ENCODE data around the gene NECTIN3. TPM values are rescaled to one million over a fixed set of nuclear protein-coding genes. Genes with fewer than 3 reads are reported as not detected.

The NECTIN3 gene
- total RNA-seq, 1 experiment from 2014 or later: 18.8 TPM

DNA sequence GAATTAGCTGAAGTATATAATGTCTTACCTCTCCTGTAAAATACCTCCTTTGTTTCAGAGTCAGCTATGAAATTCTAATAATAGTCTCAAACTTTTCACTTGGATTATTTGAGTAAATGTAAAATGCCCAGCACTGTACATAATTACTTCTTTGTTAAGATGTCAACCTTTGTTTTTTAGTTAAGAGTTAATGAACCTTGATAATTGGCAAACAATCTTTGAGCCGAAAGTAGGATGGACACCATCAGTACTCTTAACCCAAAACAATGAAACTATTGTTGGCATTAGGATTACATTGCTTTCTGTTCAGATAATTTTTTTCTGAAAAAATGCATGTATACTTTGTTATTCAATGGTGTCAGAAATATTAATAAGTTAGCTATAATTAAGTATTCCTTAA is 3.0 kb upstream of the NECTIN3 start:
- DNase-seq (ENCODE audit: low read depth, low spot score): no peak
- ChIA-PET CTCF (no interaction called here), POLR2A (no interaction called here)
- intact Hi-C loops (cut with micrococcal nuclease; ENCODE audit: unreplicated experiment) (no loop called here), in situ Hi-C loops (cut with HindIII; ENCODE audit: low pct_unique_long_range_greater_than_20kb, low sequenced_read_pairs) (no loop called here)
- peaks cover 7% of the 10 kb centered on the region for H3K4me1 ChIP-seq (ENCODE audit: control insufficient read depth, insufficient read depth, low read length)
- no peak for ATAC-seq
- TF ChIP-seq POLR2AphosphoS5 (IDR thresholded peaks at IDR 0.05; ENCODE audit: low read depth, low read length) (no peak), SIN3A (IDR thresholded peaks at IDR 0.05; ENCODE audit: borderline replicate concordance, insufficient read depth, low read depth, low read length) (no peak), TCF7L2 (IDR thresholded peaks at IDR 0.05; ENCODE audit: low read depth, low read length) (no peak)
- TF ChIP-seq, protein P1, sequence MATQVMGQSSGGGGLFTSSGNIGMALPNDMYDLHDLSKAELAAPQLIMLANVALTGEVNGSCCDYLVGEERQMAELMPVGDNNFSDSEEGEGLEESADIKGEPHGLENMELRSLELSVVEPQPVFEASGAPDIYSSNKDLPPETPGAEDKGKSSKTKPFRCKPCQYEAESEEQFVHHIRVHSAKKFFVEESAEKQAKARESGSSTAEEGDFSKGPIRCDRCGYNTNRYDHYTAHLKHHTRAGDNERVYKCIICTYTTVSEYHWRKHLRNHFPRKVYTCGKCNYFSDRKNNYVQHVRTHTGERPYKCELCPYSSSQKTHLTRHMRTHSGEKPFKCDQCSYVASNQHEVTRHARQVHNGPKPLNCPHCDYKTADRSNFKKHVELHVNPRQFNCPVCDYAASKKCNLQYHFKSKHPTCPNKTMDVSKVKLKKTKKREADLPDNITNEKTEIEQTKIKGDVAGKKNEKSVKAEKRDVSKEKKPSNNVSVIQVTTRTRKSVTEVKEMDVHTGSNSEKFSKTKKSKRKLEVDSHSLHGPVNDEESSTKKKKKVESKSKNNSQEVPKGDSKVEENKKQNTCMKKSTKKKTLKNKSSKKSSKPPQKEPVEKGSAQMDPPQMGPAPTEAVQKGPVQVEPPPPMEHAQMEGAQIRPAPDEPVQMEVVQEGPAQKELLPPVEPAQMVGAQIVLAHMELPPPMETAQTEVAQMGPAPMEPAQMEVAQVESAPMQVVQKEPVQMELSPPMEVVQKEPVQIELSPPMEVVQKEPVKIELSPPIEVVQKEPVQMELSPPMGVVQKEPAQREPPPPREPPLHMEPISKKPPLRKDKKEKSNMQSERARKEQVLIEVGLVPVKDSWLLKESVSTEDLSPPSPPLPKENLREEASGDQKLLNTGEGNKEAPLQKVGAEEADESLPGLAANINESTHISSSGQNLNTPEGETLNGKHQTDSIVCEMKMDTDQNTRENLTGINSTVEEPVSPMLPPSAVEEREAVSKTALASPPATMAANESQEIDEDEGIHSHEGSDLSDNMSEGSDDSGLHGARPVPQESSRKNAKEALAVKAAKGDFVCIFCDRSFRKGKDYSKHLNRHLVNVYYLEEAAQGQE (IDR thresholded peaks at IDR 0.05; ENCODE audit: insufficient read depth in 1 of 2, low read depth in 2 of 2, low read length in 1 of 2): no peak
- TF ChIP-seq, protein P2, sequence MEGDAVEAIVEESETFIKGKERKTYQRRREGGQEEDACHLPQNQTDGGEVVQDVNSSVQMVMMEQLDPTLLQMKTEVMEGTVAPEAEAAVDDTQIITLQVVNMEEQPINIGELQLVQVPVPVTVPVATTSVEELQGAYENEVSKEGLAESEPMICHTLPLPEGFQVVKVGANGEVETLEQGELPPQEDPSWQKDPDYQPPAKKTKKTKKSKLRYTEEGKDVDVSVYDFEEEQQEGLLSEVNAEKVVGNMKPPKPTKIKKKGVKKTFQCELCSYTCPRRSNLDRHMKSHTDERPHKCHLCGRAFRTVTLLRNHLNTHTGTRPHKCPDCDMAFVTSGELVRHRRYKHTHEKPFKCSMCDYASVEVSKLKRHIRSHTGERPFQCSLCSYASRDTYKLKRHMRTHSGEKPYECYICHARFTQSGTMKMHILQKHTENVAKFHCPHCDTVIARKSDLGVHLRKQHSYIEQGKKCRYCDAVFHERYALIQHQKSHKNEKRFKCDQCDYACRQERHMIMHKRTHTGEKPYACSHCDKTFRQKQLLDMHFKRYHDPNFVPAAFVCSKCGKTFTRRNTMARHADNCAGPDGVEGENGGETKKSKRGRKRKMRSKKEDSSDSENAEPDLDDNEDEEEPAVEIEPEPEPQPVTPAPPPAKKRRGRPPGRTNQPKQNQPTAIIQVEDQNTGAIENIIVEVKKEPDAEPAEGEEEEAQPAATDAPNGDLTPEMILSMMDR (IDR thresholded peaks at IDR 0.05): no peak
- H3K9me3 ChIP-seq (ENCODE audit: control insufficient read depth, insufficient read depth, low read depth, low read length): no peaks in the 10 kb centered on the region
- peaks cover 6% of the 10 kb centered on the region; the same call in 1 of the 2 replicates for H3K36me3 ChIP-seq (ENCODE audit: control insufficient read depth, insufficient read depth, low read length)
- peaks cover 10% of the 10 kb centered on the region; the same call in 1 of the 2 replicates for H3K27me3 ChIP-seq (ENCODE audit: control insufficient read depth, insufficient read depth, low read length)
- BruUV-seq (replicated peaks): no TSS peak
- no peak overlapping the region for H3K4me3 ChIP-seq (ENCODE audit: low read depth in 2 of 2, low read length in 2 of 2)
- H3K27ac ChIP-seq (ENCODE audit: low read length): no peak overlapping the region

DNA sequence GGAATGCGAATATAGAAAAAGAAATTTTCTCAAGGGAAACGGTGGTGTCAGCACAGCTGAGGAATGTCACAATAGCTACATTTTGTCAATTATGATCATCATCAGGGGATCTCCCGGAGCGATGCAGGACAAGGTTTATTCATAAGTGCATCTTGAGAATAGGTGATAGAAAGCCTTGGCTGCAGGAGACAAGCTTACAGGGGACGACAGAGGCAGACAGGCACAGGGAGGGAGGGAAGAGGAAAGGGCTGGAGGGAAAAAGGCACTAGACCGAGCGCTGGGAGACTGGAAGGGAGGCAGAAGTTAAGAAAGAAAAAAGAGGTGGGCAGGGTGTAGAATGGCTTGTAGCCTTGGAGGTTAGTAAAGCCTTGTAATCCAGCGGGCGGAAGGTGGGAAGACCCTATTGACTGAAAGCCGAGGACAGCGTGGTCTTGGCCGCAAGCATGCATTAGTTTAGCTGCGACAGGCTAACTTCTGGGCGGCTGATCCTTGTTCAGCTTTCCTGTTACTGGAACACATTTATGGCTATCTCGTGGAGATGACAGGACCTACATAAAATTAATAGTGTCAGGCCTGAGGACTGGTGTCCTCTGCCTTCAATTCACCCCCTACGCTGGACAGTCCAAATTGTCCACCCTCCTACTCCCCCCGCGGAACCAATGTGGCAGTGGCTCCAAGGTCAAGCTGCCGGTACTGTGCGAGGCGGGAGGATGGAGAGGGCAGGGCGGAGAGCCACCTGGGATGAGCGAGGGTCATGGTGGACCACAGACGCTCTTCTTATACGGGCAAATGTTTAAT is 1.4 kb upstream of the NECTIN3 start:
- no peak for ATAC-seq
- POLR2A ChIA-PET: interaction anchor here (0.6 kb wide), 1 partner anchor 280 kb away, joined by 3 read pairs; no protein-coding TSS in a partner anchor
- H3K4me3 ChIP-seq (ENCODE audit: low read depth in 2 of 2, low read length in 2 of 2): peak overlapping the region; percentile 67 to 71
- H3K27me3 ChIP-seq (ENCODE audit: control insufficient read depth, insufficient read depth, low read length): peaks cover 14% of the 10 kb centered on the region; the same call in 1 of the 2 replicates
- no peaks in the 10 kb centered on the region for H3K9me3 ChIP-seq (ENCODE audit: control insufficient read depth, insufficient read depth, low read depth, low read length)
- CTCF ChIA-PET: no interaction called here
- in situ Hi-C loops (cut with HindIII; ENCODE audit: low pct_unique_long_range_greater_than_20kb, low sequenced_read_pairs) (no loop called here), intact Hi-C loops (cut with micrococcal nuclease; ENCODE audit: unreplicated experiment) (no loop called here)
- TF ChIP-seq POLR2AphosphoS5 (IDR thresholded peaks at IDR 0.05; ENCODE audit: low read depth, low read length) (no peak), SIN3A (IDR thresholded peaks at IDR 0.05; ENCODE audit: borderline replicate concordance, insufficient read depth, low read depth, low read length) (no peak), TCF7L2 (IDR thresholded peaks at IDR 0.05; ENCODE audit: low read depth, low read length) (no peak)
- TF ChIP-seq, protein P1 (IDR thresholded peaks at IDR 0.05; ENCODE audit: insufficient read depth in 1 of 2, low read depth in 2 of 2, low read length in 1 of 2): no peak
- TF ChIP-seq, protein P2 (IDR thresholded peaks at IDR 0.05): no peak
- BruUV-seq (replicated peaks): no TSS peak
- H3K36me3 ChIP-seq (ENCODE audit: control insufficient read depth, insufficient read depth, low read length): peaks cover 6% of the 10 kb centered on the region; the same call in 1 of the 2 replicates
- H3K4me1 ChIP-seq (ENCODE audit: control insufficient read depth, insufficient read depth, low read length): peaks cover 9% of the 10 kb centered on the region
- no peak for DNase-seq (ENCODE audit: low read depth, low spot score)
- H3K27ac ChIP-seq (ENCODE audit: low read length): no peak overlapping the region

All from Panc1 (cell line).